Activated CD8-positive, alpha-beta T cell treated with anti-CD3 and anti-CD28 coated beads, Interleukin-2, amount 10 ng/mL, durations not matched to agents 7 days and 5 days (primary cell): Measurements from ENCODE around the gene OR2H2. TPM values are rescaled to one million over a fixed set of nuclear protein-coding genes. Genes with fewer than 3 reads are reported as not detected.

Experiments used
- ATAC-seq: fragments of 150-1000 bp; cut with Tn5 transposase; one replicate; pipeline ENCODE4 v1.10.0; 2021; ENCODE audit warnings: moderate library complexity
- CTCF ChIA-PET: fragments of 350-600 bp; sonication (Branson Sonifier 250); formaldehyde crosslinking; loops from one replicate; lab custom pipeline; 2021; ENCODE audit warnings: antibody characterized with exemption; lab: Charles Lee
- POLR2A ChIA-PET: fragments of 350-600 bp; sonication (Branson Sonifier 250); formaldehyde crosslinking; loops from one replicate; lab custom pipeline; 2021; ENCODE audit warnings: antibody characterized with exemption; lab: Charles Lee
- DNase-seq: peaks from one replicate; pipeline ENCODE4 v3.0.0-alpha.2; 2020
- H3K27ac Mint-ChIP-seq: one replicate; pipeline ENCODE4 v1.8.0; 2021; ENCODE audit warnings: mild to moderate bottlenecking, mixed read lengths
- H3K27me3 Mint-ChIP-seq: one replicate; pipeline ENCODE4 v1.8.0; 2021; ENCODE audit warnings: low read depth, mixed read lengths
- H3K36me3 Mint-ChIP-seq: one replicate; pipeline ENCODE4 v1.8.0; 2021; ENCODE audit warnings: low read depth, mixed read lengths
- H3K4me1 Mint-ChIP-seq: one replicate; pipeline ENCODE4 v1.8.0; 2021; ENCODE audit warnings: low read depth, mixed read lengths
- H3K4me3 Mint-ChIP-seq: one replicate; pipeline ENCODE4 v1.8.0; 2021; ENCODE audit warnings: mild to moderate bottlenecking, mixed read lengths
- H3K9me3 Mint-ChIP-seq: one replicate; pipeline ENCODE4 v1.8.0; 2022; ENCODE audit warnings: mixed read lengths; ENCODE audit not compliant: insufficient read depth
- total RNA-seq, 2 experiments: library from RNA; stranded (reverse); gene quantifications; one replicate each; pipeline ENCODE4 v1.2.3, GENCODE V29; 2021

Gene OR2H2
- total RNA-seq, 2 experiments from 2014 or later = not detected

- no peak for ATAC-seq
- Mint-ChIP-seq H3K4me3 (no peak overlapping the region), H3K27me3 (peaks cover 22% of the 10 kb centered on the region), H3K4me1 (no peaks in the 10 kb centered on the region), H3K27ac (no peak overlapping the region), H3K36me3 (no peaks in the 10 kb centered on the region), H3K9me3 (no peaks in the 10 kb centered on the region)
- ChIA-PET POLR2A (interaction anchor here (0.7 kb wide), 1 partner anchor 57 kb away, joined by 4 read pairs; no protein-coding TSS in a partner anchor), CTCF (interaction anchor here (1.8 kb wide), 1 partner anchor 56 kb away, joined by 7 read pairs; no protein-coding TSS in a partner anchor)
- no peak for DNase-seq
Measured at GRCh38 chr6:29597184-29597583, 12.3 kb downstream of the OR2H2 start.

- H3K27ac Mint-ChIP-seq = no peak overlapping the region
- POLR2A ChIA-PET = no interaction called here
Measured at GRCh38 chr6:29598172-29598747, 13.3 kb downstream of the OR2H2 start.

GRCh38 chr6:29602564-29603361 lies 17.8 kb downstream of the OR2H2 start:
- no peaks in the 10 kb centered on the region for H3K36me3 Mint-ChIP-seq

More at GRCh38 chr6:29598172-29598747, 13.3 kb downstream of the OR2H2 start:
- Mint-ChIP-seq H3K27me3 (peaks cover 20% of the 10 kb centered on the region), H3K36me3 (no peaks in the 10 kb centered on the region), H3K4me3 (no peak overlapping the region), H3K4me1 (no peaks in the 10 kb centered on the region), H3K9me3 (no peaks in the 10 kb centered on the region)
- DNase-seq (no peak), ATAC-seq (no peak)
- CTCF ChIA-PET = interaction anchor here (0.8 to 1.8 kb wide), 2 partner anchors 52 to 55 kb away, joined by 3 to 7 read pairs; no protein-coding TSS in a partner anchor

GRCh38 chr6:29603456-29603855 lies 18.5 kb downstream of the OR2H2 start:
- DNase-seq (no peak), ATAC-seq (no peak)
- ChIA-PET POLR2A (interaction anchor here (0.5 kb wide), 1 partner anchor 22 kb away, joined by 3 read pairs; no protein-coding TSS in a partner anchor), CTCF (no interaction called here)
- no peaks in the 10 kb centered on the region for H3K4me1 Mint-ChIP-seq
- no peaks in the 10 kb centered on the region for H3K36me3 Mint-ChIP-seq
- no peak overlapping the region for H3K27ac Mint-ChIP-seq
- no peak overlapping the region for H3K4me3 Mint-ChIP-seq
- no peaks in the 10 kb centered on the region for H3K9me3 Mint-ChIP-seq
- H3K27me3 Mint-ChIP-seq = peaks cover 3% of the 10 kb centered on the region

More at GRCh38 chr6:29602564-29603361, 17.8 kb downstream of the OR2H2 start:
- peaks cover 3% of the 10 kb centered on the region for H3K27me3 Mint-ChIP-seq
- DNase-seq (no peak), ATAC-seq (peak; percentile 27)
- ChIA-PET CTCF (no interaction called here), POLR2A (interaction anchor here (0.5 kb wide), 1 partner anchor 23 kb away, joined by 3 read pairs; no protein-coding TSS in a partner anchor)
- no peak overlapping the region for H3K27ac Mint-ChIP-seq
- H3K4me1 Mint-ChIP-seq = no peaks in the 10 kb centered on the region
- no peaks in the 10 kb centered on the region for H3K9me3 Mint-ChIP-seq
- no peak overlapping the region for H3K4me3 Mint-ChIP-seq

GRCh38 chr6:29603930-29604329 lies 19.0 kb downstream of the OR2H2 start:
- Mint-ChIP-seq H3K36me3 (no peaks in the 10 kb centered on the region), H3K4me1 (no peaks in the 10 kb centered on the region), H3K27ac (no peak overlapping the region), H3K27me3 (peaks cover 3% of the 10 kb centered on the region), H3K9me3 (no peaks in the 10 kb centered on the region), H3K4me3 (no peak overlapping the region)
- DNase-seq (no peak), ATAC-seq (no peak)
- CTCF ChIA-PET = no interaction called here
- POLR2A ChIA-PET = no interaction called here

GRCh38 chr6:29608131-29608530 lies 23.2 kb downstream of the OR2H2 start:
- H3K27me3 Mint-ChIP-seq = no peaks in the 10 kb centered on the region
- H3K9me3 Mint-ChIP-seq = no peaks in the 10 kb centered on the region
- CTCF ChIA-PET = no interaction called here
- POLR2A ChIA-PET = no interaction called here
- DNase-seq = no peak
- no peaks in the 10 kb centered on the region for H3K36me3 Mint-ChIP-seq
- H3K27ac Mint-ChIP-seq = no peak overlapping the region
- no peak for ATAC-seq
- no peaks in the 10 kb centered on the region for H3K4me1 Mint-ChIP-seq
- H3K4me3 Mint-ChIP-seq = no peak overlapping the region

GRCh38 chr6:29610540-29610939 lies 25.6 kb downstream of the OR2H2 start:
- H3K27ac Mint-ChIP-seq = no peak overlapping the region
- H3K27me3 Mint-ChIP-seq = no peaks in the 10 kb centered on the region
- no peaks in the 10 kb centered on the region for H3K4me1 Mint-ChIP-seq
- POLR2A ChIA-PET = no interaction called here
- no peaks in the 10 kb centered on the region for H3K36me3 Mint-ChIP-seq
- H3K9me3 Mint-ChIP-seq = no peaks in the 10 kb centered on the region
- CTCF ChIA-PET = no interaction called here
- DNase-seq (no peak), ATAC-seq (no peak)
- H3K4me3 Mint-ChIP-seq = no peak overlapping the region

- Mint-ChIP-seq H3K4me1 (no peaks in the 10 kb centered on the region), H3K9me3 (no peaks in the 10 kb centered on the region), H3K4me3 (no peak overlapping the region), H3K27ac (no peak overlapping the region), H3K36me3 (no peaks in the 10 kb centered on the region), H3K27me3 (no peaks in the 10 kb centered on the region)
- CTCF ChIA-PET = no interaction called here
- no peak for ATAC-seq
- POLR2A ChIA-PET = interaction anchor here (0.6 kb wide), 2 partner anchors 862 to 1537 kb away, joined by 3 read pairs; no protein-coding TSS in a partner anchor
- no peak for DNase-seq
Measured at GRCh38 chr6:29611426-29611825, 26.5 kb downstream of the OR2H2 start.

GRCh38 chr6:29617782-29618554 lies 33.0 kb downstream of the OR2H2 start:
- H3K27me3 Mint-ChIP-seq = no peaks in the 10 kb centered on the region
- no peaks in the 10 kb centered on the region for H3K4me1 Mint-ChIP-seq

GRCh38 chr6:29619578-29620160 lies 34.7 kb downstream of the OR2H2 start:
- POLR2A ChIA-PET = no interaction called here
- Mint-ChIP-seq H3K27ac (no peak overlapping the region), H3K4me1 (no peaks in the 10 kb centered on the region), H3K4me3 (no peak overlapping the region), H3K9me3 (no peaks in the 10 kb centered on the region), H3K36me3 (no peaks in the 10 kb centered on the region), H3K27me3 (peaks cover 3% of the 10 kb centered on the region)
- CTCF ChIA-PET = interaction anchor here (0.8 kb wide), 1 partner anchor 9 kb away, joined by 3 read pairs; no protein-coding TSS in a partner anchor
- ATAC-seq = no peak
- no peak for DNase-seq

More at GRCh38 chr6:29617782-29618554, 33.0 kb downstream of the OR2H2 start:
- H3K36me3 Mint-ChIP-seq = no peaks in the 10 kb centered on the region
- ChIA-PET CTCF (interaction anchor here (0.7 kb wide), 1 partner anchor 36 kb away, joined by 3 read pairs; no protein-coding TSS in a partner anchor), POLR2A (no interaction called here)
- no peak overlapping the region for H3K4me3 Mint-ChIP-seq
- no peak for ATAC-seq
- no peak for DNase-seq
- no peak overlapping the region for H3K27ac Mint-ChIP-seq
- H3K9me3 Mint-ChIP-seq = no peaks in the 10 kb centered on the region

- no peak overlapping the region for H3K27ac Mint-ChIP-seq
- H3K4me1 Mint-ChIP-seq = no peaks in the 10 kb centered on the region
- H3K36me3 Mint-ChIP-seq = no peaks in the 10 kb centered on the region
- ChIA-PET CTCF (no interaction called here), POLR2A (no interaction called here)
- DNase-seq (no peak), ATAC-seq (no peak)
- peaks cover 9% of the 10 kb centered on the region for H3K27me3 Mint-ChIP-seq
- H3K9me3 Mint-ChIP-seq = no peaks in the 10 kb centered on the region
- H3K4me3 Mint-ChIP-seq = no peak overlapping the region
Measured at GRCh38 chr6:29620630-29621029, 35.7 kb downstream of the OR2H2 start.
